Posterior cingulate gyrus (tissue), 11 donors: Measurements from ENCODE around the gene CDK7.

Experiments used
- DNase-seq, 10 donors: peaks; one replicate each; pipeline versions ENCODE4 v3.0.0 to v3.0.0-alpha.2; 2020 to 2021; ENCODE audit warnings: mixed read lengths in 3 of 10
- intact Hi-C: fragments of 100-400 bp; cut with DNase I; formaldehyde crosslinking; loops from one replicate; pipeline ENCODE4 v1.15.1; 2023

The CDK7 gene

GRCh38 chr5:69284203-69284602 lies 49.5 kb downstream of the CDK7 start:
- no peak for DNase-seq
- intact Hi-C loops: loop anchor here (10.0 kb wide), 1 partner anchor 71 kb away; no protein-coding TSS in a partner anchor

GRCh38 chr5:69285448-69286116 lies 50.9 kb downstream of the CDK7 start:
- no peak for DNase-seq
- intact Hi-C loops: loop anchor here (10.0 kb wide), 1 partner anchor 69 kb away; no protein-coding TSS in a partner anchor

GRCh38 chr5:69288069-69288468 lies 53.4 kb downstream of the CDK7 start:
- intact Hi-C loops: loop anchor here (10.0 kb wide), 1 partner anchor 67 kb away; no protein-coding TSS in a partner anchor
- no peak for DNase-seq

- DNase-seq: no peak
- intact Hi-C loops: loop anchor here (10.0 kb wide), 1 partner anchor 66 kb away; no protein-coding TSS in a partner anchor
These were observed 54.0 kb downstream of the CDK7 start for GRCh38 chr5:69288688-69289087.

- intact Hi-C loops: no loop called here
- DNase-seq: no peak
These were observed 57.6 kb downstream of the CDK7 start for GRCh38 chr5:69292306-69292705.

GRCh38 chr5:69293882-69294281 lies 59.2 kb downstream of the CDK7 start:
- intact Hi-C loops: no loop called here
- no peak for DNase-seq

- intact Hi-C loops: no loop called here
- no peak for DNase-seq
These were observed 60.5 kb downstream of the CDK7 start for GRCh38 chr5:69295088-69295754.

- intact Hi-C loops: no loop called here
- DNase-seq: no peak
These were observed 64.9 kb downstream of the CDK7 start for GRCh38 chr5:69299625-69300024.

- no peak for DNase-seq
These were observed 66.0 kb downstream of the CDK7 start for GRCh38 chr5:69300537-69301203.

GRCh38 chr5:69305512-69305911 lies 70.8 kb downstream of the CDK7 start:
- intact Hi-C loops: no loop called here
- no peak for DNase-seq

More at GRCh38 chr5:69300537-69301203, 66.0 kb downstream of the CDK7 start:
- intact Hi-C loops: no loop called here

GRCh38 chr5:69308046-69308553 lies 73.4 kb downstream of the CDK7 start:
- DNase-seq: no peak
- intact Hi-C loops: no loop called here

GRCh38 chr5:69309380-69309779 lies 74.7 kb downstream of the CDK7 start:
- no peak for DNase-seq
- intact Hi-C loops: no loop called here

- no peak for DNase-seq
- intact Hi-C loops: no loop called here
These were observed 77.9 kb downstream of the CDK7 start for GRCh38 chr5:69312459-69313160.

- no peak for DNase-seq
- intact Hi-C loops: no loop called here
These were observed 78.7 kb downstream of the CDK7 start for GRCh38 chr5:69313428-69313827.

GRCh38 chr5:69315972-69316371 lies 81.3 kb downstream of the CDK7 start:
- intact Hi-C loops: no loop called here
- DNase-seq: no peak

- intact Hi-C loops: no loop called here
- DNase-seq: no peak
These were observed 82.7 kb downstream of the CDK7 start for GRCh38 chr5:69317391-69317790.

GRCh38 chr5:69326365-69326764 lies 91.7 kb downstream of the CDK7 start:
- no peak for DNase-seq
- intact Hi-C loops: no loop called here
